ENCODE data around the gene SAMD4A.

Gene SAMD4A

DNA sequence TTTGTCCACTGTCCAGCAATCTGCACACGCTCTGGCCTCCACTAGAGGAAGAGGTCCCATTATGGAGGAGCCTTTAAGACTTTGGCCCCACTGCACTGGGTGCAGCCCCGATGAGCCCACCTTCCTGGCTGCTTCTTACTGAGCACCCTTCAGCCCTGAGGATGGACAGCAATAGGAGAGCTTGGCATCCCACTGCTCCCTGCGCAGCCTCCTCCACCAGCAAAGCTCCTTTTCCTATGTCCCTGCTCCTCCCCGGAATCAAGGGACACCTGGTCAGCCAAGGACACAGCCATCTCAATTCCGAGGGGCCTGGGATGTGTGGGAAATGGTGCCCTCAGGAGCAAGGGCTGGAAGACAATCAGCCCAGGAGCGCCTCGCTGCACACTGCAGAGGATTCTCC, 241.0 kb downstream of the SAMD4A start:
- no peak for DNase-seq

DNA sequence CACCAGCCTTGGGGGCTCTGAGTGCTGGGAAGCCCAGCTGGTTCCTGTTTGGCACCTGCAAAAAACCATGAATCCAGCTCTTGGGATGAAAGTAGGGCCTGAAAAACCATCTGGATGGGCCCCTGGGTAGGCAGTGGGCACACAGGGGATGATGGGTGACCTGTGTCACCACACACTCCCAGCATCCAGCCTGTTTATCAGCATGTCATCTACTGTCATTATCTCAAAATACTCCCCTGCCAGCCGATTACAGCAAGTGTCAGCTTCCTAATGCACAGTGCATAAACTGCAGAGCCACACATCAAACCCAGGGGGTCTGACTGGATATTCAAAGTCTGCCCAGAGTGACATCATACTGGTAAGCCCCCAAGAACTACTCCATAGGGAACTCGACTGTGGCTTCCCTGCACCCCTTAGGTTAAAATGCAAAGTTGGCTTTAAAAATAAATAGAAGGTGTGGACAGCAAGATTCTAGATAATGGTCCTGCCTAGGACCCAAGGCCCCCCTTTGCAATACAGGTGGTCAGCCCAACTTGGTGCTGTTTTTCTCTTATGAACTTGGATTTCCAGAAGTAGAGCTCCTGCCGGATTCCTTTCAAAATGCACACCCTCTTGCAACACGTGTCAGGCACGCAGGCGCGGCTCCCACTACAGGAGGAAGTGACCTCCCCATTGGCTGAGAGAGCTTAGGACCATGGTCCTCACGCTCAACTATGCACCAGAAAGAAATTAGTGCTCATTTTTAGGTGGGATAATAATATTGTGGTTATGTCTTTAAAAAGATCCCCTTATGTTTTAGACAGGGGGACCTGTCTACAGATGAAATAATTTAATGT, 241.6 kb downstream of the SAMD4A start:
- no peak for DNase-seq

DNA sequence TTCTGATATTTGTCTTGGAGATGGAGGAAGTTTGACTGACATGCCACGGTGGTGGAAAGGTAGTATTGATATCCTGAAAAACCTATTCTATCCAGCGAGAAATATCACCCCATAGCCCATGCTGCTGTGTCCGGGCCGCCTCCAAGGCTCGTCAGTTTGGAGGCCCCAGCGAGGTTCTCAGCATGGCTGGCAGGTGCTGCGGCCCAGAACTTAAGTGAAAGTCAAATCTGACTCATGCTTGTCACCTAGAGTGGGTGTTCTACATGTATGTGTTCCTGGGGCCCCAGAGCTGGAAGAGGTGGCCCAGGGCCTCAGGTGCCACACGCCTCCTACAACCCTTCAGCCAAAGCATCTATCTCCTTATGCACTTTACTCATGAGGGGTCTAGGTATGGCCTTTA, 242.8 kb downstream of the SAMD4A start:
- peak in 1 of 2 experiments; percentile 32 for DNase-seq

- no peak for DNase-seq
Observed at GRCh38 chr14:54812617-54813016, 245.7 kb downstream of the SAMD4A start.

DNA sequence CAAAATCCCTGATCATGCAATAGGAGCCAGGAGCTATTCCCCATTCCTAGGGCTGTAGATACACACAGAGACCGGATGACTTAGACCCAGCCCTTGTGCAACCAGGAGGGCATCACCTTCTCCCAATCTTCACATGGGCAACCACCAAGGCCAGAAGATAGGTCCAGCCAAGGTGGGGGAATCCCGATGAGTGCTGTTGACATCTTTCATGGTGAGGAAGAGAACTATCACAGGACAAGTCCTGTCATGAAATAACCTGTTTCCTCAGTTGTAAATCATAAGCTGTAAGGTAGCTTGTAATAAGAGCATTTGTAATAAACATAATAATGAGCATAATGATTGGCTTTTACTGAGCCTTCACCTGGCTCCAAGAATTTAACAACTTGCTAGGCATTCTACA, 246.2 kb downstream of the SAMD4A start:
- no peak for DNase-seq

DNA sequence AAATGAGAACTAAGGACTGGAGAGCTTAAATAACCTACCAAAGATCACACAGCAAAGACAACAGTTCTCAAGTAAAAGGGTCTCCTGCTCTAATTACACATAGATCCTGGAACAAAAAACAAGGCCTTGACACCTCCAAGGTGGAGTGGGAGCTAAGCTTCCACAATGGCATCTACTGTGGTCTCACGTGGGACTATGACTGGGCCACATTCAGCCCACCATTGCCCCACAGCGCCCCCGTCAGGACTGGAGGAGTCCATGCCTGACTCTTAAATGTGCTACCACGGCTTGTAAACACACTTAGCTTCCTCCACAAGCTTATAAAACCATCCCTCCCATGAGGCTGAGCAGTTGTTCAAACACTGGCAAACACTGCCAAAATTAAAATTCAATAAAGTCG, 247.1 kb downstream of the SAMD4A start:
- peak; percentile 66 to 71 for DNase-seq

- DNase-seq = no peak
Observed at GRCh38 chr14:54815016-54815415, 248.1 kb downstream of the SAMD4A start.

DNA sequence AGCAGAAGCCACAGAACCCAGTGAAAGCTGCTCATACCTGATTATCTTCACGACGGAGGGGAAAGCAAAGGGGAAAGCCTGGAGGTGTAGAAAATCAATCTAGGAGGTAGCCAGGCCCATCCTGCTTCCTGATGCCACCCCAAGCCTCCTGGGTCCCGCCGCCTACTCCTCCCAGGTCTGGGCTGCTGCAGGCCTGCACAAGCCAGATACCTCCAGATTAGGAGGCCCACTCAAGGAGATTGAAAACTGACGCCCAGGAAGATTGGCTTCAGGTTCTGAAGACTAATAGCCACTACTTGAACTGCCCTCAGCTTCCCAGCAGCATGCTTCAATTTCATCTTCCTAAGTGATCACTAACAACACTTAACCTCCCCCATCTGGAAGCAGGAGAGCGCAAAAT, 248.6 kb downstream of the SAMD4A start:
- no peak for DNase-seq

GRCh38 chr14:54816450-54816849, 249.5 kb downstream of the SAMD4A start:
- no peak for DNase-seq

- no peak for DNase-seq
Observed at GRCh38 chr14:54817506-54817905, 250.6 kb downstream of the SAMD4A start.

- no peak for DNase-seq
Observed at GRCh38 chr14:54818201-54819133, 251.5 kb downstream of the SAMD4A start.

- DNase-seq = no peak
Observed at GRCh38 chr14:54822685-54823084, 255.8 kb downstream of the SAMD4A start.

GRCh38 chr14:54823757-54824549, 257.0 kb downstream of the SAMD4A start:
- DNase-seq = no peak

DNA sequence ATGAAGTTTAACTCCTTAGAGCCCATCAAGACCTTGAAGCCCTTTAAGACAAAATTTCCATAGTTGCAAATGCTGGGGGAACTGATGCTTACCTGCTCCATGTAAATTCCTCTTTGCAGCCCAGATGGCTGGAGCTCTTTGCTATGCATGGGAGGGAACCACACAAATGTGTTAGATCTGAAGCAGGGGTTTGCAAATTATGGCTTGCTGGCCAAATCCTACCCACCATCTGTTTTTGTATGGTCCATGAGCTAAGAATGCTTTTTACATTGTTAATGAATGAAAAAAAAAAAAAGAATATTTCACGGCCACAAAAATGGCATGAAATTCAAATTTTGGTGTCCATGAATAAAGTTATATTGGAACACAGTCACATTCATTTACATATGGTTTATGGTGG, 261.1 kb downstream of the SAMD4A start:
- DNase-seq = no peak

DNA sequence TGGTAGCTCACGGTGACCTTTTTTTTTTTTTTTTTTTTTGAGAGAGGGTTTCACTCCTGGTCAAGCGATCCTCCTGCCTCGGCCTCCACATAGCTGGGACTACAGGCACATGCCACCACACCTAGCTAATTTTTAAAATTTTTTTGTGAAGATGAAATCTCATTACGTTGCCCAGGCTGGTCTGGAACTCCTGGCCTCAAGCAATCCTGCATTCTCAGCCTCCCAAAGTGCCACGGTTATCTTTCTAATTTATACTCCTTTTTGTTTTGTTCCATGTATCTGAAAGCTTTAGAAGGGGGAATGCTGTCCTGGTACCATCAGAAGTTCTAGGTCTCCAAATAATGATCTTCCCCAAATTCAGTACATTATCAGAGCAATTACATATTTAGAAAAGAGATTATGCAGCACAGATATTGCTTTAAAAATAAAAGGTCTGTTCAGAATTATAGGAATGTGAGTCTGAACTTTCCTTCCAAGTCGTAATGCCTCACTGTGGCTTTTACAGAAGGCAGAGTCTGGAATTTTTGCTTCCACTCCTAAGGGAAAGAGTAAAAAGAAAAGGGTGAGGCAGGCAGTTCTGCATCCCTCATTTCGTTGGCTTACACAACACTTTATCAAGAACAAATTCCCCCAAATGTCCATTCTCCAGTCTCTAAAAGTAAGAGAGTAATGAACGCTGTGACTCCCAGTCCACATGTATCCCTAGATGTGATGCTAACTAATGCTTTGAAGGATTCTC, 262.7 kb downstream of the SAMD4A start:
- DNase-seq = no peak

- no peak for DNase-seq
Observed at GRCh38 chr14:54830650-54831049, 263.7 kb downstream of the SAMD4A start.

DNA sequence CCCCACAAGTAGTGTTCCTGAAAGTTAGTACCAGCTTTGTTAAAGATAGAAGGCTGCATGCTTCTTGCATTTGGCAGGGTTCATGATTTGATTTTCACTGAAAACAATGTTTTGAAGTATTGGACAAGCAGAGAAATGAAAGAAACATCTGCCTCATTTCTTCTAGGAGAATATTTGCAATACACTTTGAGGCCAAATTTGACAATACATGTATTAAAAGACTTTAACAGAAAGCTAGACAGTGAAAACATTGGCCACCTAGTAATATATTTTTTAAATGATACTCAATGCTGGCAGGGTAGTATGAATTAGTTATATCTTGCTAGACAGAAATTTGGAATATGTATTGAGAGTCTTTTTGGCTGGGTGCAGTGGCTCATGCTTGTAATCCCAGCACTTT, 267.2 kb downstream of the SAMD4A start:
- no peak for DNase-seq

DNA sequence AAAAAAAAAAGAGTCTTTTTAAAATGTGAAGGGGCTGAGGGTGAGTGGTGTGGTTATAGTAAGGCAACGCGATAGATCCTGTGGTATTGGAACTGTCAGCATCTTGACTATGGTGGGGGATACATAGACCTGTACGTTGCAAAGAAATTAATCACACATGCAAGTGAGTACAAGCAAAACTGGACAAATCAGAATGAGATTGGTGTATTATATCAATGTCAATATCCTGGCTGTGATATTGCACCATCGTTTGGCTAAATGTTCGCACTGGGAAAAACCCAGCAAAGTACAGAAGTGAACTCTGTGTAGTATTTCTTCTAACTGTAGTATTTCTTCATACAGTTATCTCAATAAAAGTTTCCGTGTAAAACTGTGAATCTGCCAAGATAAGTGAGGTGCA, 267.8 kb downstream of the SAMD4A start:
- DNase-seq = no peak

DNA sequence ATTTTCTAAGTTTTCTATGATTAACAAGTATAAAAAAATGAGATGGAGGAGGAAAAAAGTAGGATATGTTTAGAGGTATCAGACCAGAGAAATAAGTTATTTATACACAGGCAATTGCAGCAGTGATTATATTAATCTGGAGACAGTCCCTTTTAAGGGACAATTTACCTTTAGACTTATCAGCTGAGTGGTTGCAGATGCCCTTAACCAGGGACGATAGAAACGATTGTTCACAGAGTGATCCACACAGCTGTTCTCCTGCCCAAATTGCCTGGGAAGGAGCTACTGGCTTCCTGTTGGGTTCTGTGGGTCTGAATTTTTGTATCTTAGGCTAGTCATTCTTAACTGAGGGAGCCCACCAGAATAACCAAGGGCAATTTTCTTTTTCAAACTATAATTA, 269.3 kb downstream of the SAMD4A start:
- no peak for DNase-seq

- DNase-seq = no peak
Observed at GRCh38 chr14:54837508-54838149, 270.7 kb downstream of the SAMD4A start.

DNA sequence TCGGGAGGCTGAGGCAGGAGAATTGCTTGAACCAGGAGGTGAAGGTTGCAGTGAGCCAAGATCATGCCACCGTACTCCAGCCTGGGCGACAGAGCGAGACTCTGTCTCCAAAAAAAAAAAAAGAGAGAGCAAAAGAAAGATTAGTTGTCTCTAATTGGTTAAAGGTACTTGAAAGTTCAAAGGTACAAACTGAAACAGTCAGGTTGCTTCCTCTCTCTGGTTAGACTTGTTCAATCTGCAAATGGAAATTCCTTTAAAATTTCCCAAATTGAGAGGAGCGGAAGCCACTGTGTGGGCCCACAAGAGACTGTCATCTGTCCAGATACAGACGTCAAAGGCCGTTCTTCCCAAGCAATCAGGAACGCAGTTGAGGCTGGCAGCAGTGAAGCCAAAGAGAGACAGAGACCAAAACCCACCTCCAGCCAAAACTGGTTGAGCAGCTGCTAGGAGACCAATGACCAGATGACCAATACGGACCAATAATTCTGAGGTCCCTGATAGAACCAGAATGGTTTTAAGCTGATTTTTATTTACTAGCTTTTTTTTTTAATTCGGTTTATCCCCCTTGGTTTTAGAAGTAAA, 272.1 kb downstream of the SAMD4A start:
- no peak for DNase-seq

All from activated T-cell treated with anti-CD3 and anti-CD28 coated beads, Interleukin-2, amount 50 U/mL, for 48 hours (primary cell).